UCSD-AML1 (cell line): ENCODE measurements around the gene CPSF4.
A peak's percentile ranks its signal among the peaks of the same experiment; 100 is the strongest.

ENCODE experiments used
- DNase-seq: peaks from one replicate; lab custom pipeline; 2025; ENCODE audit not compliant: unreplicated experiment; lab: John Stamatoyannopoulos, UW

The CPSF4 gene

GRCh38 chr7:99447943-99448342 lies 9.2 kb downstream of the CPSF4 start:
- no peak for DNase-seq

DNA sequence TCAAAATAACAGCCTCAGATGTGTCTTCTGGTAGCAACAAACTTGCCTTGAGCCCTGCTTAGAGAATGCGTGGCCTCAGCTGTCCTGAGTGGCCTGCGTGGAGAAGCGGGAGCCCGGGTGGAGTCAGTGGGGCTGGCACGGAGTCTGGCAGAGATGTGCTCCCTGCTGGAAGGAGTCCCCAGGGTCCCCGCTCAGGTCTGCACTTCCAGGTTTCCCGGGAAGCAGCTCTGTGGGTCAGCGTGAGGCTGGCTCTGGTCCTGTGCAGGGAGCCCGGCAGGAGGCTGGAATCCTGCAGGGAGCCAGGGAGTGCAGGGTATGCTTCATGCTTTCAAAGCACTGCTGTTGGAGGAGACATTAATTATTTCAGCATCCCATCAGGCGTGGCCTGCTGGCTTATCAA lies 10.1 kb downstream of the CPSF4 start:
- no peak for DNase-seq

- no peak for DNase-seq
These were observed 10.6 kb downstream of the CPSF4 start for GRCh38 chr7:99449326-99449725.

DNA sequence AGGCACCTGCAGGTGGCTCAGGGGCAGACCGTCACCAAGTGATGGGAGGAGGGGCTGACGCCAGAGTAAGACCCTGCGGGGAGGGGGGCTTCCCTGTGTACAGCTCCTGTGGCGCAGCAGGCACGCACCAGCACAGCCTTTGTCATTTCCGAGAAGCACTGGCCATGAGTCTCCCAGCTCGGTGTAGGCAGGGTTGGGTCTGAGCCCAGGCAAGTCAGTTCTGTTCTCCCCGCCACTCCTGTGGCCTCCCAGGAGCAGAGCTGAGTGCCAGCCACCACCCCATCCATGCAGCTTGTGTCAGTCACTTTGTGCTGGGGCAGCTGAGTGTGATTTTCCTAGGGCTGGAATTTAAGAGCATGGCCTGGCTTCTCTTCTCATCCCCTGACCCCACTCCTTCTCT lies 13.2 kb downstream of the CPSF4 start:
- no peak for DNase-seq

GRCh38 chr7:99452541-99452940 lies 13.8 kb downstream of the CPSF4 start:
- no peak for DNase-seq

GRCh38 chr7:99453105-99453504 lies 14.4 kb downstream of the CPSF4 start:
- DNase-seq = no peak

DNA sequence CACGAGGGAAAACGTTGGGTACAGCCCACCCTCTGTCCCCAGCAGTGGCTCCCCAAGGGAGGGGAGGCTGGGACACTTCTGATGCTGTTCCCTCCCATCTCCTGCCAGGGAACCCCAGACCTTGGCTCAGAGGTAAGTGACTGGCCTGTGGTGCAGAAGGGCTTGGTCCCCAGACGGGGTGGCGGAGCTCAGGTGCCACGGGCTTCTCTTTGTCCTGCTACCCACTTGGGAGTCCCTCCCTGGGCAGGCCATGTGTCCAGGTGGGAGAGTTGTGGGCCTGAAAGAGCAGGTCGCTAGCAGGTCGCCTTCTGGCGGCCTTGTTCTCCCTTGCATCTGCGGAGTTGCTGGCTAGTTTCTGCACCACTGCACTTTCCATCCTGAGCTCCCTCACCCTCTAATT lies 17.1 kb downstream of the CPSF4 start:
- no peak for DNase-seq

GRCh38 chr7:99456288-99456687 lies 17.5 kb downstream of the CPSF4 start:
- no peak for DNase-seq

DNA sequence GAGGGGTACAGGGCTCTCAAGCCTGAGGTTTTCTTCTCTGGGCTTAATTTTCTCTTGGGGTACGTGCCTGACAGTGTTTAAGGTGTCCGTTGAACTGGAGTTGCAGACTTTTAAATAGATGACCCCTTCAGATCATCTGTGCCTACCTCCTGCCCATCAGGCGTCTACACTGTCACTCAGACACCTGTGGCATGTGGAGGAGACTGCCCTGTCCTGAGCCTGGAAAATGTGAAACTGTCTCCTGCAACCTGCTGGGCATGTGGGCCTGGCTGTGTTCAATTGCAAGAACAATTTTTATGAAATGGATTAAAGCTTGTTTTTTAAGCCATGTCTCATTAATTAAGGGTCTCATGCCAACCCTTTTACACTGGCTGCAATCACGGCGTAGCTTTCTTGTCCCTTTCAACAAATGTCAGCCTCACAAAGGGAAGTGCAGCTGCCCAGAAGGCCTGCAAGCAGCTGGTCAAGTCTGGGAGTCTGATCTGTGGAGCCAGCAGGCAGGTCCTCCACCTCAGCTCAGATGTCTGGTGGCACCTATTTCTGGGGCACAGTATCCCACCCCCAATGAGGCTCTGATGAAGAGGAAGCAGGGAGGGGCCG lies 18.4 kb downstream of the CPSF4 start:
- no peak for DNase-seq

DNA sequence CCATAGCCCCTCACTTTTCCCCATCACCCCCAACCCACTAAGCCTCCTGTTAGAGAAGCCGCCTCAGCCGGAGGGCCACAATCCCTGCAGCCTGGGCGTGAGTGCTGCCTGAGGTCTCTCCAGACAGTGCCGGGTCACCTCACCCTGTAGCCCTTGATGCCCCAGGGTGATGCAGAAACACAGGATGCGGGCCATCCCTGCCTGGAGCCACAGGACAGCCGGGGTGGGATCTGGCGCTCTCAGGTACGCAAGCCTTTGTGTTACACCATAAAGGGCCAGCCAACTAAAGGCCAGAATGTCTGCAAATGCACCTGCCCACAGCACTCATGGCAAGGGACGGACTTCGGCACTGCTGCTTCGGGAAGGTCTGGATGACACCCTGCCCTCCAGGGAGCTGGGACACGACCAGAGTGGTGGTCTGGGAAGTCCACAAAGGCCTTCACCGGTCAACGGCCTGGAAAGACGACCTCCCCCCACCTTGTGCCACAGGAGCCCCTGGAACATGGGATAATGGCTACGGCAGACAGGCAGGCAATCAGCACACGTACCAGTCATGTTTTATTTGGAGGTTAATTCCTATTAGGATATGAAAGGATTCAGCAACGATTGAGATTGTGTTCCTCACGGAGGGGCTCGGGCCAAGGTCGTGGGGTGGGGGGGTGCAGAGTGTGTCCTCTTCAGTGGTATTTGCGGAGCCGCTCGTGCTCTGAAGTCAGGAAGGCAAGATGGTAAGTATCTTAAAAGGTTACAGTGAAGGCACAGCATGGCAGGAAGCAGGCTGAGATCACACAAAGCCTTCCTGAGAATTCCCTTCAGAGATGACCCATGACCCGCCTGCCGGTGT lies 19.1 kb downstream of the CPSF4 start:
- no peak for DNase-seq

DNA sequence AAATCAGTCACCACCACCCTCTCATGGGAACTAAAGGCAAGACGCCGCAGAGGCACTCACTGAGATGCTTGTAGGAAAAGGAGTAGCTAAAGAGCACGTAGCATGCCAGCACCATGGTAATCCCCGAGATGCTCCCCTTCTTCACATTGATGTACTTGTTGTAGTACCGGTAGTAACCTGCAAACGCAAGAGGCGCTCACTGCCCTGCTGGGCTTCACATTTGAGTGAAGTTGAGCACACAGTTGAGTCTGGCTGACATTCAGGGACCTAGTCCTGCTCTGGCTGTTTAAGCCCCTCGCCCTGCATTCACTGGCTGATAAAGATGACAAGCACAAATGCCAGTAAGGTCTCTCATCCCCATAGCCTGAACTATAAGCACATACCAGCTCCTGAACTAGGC lies 20.3 kb downstream of the CPSF4 start:
- DNase-seq = peak; percentile 16

GRCh38 chr7:99460651-99461050 lies 21.9 kb downstream of the CPSF4 start:
- no peak for DNase-seq

- no peak for DNase-seq
These were observed 22.5 kb downstream of the CPSF4 start for GRCh38 chr7:99461221-99461620.

- DNase-seq = no peak
These were observed 26.7 kb downstream of the CPSF4 start for GRCh38 chr7:99465421-99465768.

GRCh38 chr7:99468336-99468918 lies 29.7 kb downstream of the CPSF4 start:
- no peak for DNase-seq

DNA sequence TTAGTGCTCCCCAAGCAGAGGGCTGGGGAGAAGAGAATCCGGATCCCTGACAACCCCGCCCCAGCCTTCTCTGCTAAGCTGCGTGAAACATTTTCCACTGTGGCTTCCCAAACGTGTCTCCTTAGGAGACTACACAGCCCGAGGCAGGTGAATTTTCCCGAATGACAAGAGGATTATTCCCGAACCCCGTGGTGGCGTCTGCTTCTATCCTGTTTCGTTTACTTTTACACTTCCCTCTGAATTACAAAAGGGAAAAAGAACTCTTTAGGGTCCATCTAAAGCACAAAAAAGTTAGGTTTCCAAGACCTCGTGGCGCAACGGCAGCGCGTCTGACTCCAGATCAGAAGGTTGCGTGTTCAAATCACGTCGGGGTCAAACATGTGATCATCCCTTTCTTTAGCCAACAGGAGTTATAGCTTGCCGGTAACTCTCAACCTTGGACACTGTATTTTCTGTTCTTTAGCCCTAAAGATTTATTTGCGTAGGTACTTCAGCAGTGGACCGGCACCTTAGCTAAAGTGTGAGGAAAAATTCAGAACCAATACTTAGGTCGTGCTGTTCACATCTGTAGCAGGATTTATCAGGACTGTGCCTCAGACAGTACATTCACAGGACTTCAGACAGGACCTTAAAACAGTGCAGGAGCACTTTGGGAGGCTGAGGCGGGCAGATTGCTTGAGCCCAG lies 30.8 kb downstream of the CPSF4 start:
- DNase-seq = no peak

DNA sequence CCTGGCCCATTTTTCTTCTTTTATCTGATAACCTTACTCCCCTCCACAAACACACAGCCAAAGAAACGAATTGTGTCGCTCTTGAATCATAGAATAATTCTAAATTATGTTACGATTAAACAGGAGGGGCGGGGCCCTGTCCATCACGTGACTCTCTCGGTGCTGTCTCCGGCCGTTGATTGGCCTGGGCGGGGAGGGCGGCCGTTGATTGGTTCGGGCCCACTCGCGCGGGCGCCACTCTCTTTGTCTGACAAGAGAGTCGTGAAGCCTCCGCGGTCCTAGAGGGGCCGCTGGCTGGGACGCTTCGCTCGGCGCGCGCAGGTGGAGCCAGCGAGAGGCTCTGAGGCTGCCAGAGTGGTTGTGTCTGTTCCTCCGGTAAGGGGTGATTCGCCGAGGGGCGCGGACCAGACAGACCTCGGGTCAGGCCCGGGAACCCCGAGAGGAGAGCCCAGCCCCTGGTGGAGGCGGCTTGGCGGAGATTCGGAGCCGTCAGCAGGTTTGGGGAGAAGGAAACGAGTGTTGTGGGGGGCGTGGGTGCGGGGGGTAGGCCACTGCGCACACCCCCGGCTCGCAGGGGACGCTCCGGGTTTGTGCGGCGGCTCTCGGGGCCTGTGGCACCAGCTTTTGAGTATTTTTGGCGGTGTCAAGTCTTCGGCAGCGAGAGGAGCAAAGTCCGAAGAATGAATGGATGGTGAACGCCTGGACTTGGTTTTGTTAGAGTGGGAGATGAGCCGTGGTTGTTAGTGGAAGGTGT lies 34.0 kb downstream of the CPSF4 start, which contains the start of gene ZNF789:
ZNF789 (plus strand) TSS at position 330 of the 754 bp plus-strand sequence. CDS start 3,567 bp downstream, outside the sequence.
- DNase-seq = peak; percentile 88

- DNase-seq = peak; percentile 12
These were observed 34.5 kb downstream of the CPSF4 start for GRCh38 chr7:99473315-99473596.

DNA sequence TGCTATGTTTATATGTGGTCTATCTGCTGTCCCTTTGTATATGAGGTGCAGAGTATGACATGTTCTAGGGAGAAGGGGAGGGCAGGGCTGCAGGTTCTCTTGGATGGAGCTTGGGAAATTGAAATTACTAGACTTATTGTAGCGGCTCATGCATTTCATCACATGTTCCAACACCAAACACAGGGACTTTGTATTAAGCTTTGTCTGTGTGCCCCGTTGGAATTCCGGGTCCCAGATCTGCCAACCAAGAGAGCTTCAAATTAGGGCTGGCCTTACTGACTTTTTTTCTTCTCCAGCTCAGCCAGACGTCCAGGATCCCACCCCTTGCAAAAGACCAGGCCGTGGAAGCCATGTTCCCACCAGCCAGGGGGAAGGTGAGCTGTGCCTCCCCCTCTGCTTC lies 37.4 kb downstream of the CPSF4 start:
- DNase-seq = no peak

DNA sequence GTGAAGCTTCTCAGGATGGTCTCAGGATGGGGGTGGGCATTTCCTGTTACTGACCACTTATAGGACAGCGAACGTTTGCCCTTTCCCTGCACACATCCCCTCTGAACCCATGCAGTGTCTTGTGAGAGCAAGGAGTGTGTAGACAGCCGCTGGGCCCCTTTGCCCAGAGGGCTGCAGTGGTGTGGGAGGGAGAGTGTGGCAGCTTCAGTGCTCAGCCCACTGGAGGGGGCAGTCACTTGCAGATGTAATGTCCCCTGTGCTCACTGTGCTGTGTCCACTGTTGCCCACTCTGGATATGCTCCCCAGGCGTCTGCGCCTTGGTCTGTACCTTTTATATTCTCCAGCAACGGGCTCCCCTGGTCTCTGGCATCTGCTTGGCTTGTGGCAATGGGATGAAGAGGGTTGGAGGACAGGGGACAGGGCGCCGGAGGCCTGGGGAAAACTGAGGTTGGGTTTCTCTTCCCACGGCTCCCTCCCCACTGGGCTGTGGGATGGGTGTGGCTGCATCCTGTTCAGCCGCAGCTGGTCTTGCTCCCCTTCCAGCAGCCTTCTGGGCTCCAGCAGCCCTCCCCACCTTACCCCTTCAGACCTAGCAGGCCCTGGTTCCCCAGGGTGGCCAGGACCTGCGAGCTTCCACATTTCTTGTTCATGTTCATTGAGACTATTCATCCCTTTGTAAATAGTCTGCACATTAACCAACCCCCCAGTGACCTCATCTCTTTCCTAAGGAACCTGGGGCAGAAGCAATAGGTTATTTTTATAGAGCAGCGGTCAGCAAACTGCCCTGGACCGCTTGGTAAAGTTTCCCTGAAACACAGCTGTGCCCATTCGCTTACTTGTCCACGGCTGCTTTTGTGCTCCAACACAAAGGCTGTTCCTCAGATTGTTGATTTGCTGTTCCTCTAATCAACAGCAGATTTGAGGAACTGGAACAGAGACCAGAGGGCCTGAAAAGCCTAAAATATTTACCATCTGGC lies 40.0 kb downstream of the CPSF4 start:
- no peak for DNase-seq
